Midbrain (tissue), 1 donor: ENCODE measurements around the gene C16orf96.

Experiments used
- DNase-seq: peaks from one replicate; lab custom pipeline; 2025; lab: John Stamatoyannopoulos, UW

C16orf96 gene

DNA sequence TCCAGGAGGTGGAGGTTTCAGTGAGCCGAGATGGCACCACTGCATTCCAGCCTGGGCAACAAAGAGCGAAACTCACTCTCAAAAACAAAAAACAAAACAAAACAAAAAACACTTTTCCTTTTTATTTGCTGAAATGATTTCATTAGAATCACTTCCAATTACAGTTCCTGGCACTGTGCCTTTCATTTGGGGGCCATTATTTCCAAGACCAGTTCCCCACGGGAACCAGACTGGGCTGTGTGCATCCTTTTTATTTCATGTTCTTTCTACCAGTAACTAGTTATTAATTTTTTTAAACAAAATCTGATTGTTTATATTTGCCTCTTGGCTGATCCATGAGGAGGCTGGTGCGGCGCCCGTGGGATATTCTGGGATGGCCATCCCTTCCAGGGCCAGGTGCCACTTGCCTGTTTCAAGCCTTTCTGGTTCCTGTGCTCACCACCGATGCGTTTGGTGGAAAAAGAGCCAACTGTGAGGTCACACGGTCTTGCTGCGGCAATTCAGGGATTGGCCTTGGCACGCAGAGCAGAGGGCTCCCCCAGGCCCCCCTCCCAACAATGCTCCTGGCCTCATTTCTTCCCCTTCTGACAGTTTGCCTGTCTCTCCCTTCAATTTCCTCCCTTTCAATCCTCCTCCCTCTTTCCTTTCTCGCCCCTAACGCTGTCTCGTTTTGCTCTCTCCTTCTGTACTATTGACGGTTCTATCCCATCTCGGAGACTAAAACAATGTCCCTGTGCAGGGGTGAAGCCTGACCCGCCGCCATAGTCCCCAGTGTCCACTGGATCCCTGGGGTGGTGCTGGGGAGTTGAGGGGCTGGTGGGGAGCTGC is 45.1 kb downstream of the C16orf96 start:
- no peak for DNase-seq

DNA sequence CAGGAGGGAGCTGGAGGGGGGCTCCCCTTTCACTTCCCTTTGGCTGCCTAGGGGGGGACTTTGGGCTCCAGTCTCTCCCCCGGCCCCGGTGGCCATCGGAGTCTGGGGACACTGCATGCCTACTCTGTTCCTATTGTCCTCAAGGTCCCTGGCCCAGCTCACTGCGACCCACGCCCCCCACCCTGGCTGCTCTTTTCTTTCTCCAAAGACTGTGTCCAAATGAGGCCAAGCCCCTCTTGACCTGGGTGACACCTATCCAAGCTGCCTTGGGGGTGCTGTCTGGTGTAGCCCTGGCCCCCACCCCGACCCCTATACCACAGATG is 45.7 kb downstream of the C16orf96 start:
- DNase-seq = no peak

DNA sequence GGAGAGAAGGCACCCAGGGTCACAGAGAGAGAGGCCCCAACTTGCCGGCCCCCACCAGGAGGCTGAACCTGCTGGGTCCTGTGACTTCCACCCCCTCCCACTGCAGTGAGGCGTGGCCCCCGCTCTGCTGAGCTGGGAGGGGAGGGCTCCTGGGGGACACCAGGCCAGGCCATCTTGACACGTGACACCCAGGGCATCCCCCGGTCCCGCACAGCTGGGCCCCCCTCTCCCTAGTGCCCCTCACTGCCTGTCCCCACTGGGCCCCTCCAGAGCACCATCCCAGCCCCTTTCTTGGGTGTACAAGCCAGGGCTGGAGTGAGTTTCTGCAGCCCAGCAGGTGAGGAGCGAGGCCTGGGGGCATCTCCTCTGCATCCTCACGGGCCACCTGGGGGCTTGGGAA is 46.2 kb downstream of the C16orf96 start:
- DNase-seq = no peak

DNA sequence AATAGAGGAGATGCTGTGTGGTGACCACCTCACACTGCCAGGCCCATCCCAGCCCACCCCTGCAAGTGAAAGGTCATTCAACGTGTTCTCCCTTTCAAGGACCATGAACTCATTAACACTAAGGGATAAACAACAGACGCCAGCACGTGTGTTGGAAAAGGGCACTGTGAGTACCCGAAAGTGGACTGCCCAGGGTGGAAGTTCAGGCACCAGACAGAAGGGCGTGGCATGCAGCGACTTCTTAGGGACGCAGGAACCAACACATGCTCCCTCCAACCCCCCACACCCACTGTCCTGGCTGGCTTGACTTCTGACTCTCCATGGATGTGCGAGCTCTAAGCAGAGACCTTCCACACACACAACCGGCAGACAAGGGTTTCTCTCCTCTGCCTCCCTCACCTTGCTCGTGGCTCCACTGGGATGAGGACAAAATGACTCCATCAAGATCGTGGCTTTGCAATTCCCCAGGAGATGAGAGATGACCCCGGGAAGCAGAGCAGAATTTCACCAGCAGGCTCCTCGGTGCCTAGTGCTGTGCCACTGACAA is 47.6 kb downstream of the C16orf96 start:
- DNase-seq = no peak

DNA sequence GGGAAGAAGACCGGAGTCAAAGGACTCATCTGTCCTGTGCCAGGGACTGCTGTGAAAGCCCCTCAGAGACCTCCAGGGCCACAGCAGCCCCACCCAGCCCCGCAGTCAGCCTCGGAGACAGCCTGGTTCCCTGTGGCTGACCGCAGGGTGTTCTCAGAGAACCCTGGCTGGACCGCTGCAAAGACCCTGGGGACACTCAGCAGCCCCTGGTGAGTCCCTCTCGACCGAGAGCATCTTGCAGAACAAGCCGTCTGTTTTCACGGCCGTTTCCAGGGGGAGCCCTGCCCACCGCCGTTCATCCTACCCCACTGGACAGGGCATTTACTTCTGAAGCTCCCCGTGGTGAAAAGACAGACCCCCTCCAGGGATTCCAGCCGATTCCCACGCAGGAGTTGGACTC is 48.3 kb downstream of the C16orf96 start:
- no peak for DNase-seq

DNA sequence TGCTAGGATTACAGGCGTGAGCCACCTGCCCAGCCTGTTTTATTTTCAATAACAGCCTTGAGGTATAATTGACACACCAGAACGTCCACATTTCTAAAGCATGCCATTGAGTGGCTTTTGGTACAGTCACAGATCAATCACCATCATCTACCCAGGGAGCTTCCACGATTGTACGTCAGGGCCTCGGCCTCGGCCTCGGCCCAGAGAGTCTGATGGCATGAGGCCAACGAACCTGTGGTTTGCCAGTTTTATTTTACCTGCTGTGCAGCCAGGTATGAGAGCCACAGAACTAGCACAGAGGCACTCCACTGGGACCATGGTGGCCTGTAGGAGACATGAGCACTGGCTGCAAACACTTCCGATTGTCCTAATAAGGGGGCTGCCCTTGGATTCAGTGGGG is 50.2 kb downstream of the C16orf96 start:
- DNase-seq = no peak

DNA sequence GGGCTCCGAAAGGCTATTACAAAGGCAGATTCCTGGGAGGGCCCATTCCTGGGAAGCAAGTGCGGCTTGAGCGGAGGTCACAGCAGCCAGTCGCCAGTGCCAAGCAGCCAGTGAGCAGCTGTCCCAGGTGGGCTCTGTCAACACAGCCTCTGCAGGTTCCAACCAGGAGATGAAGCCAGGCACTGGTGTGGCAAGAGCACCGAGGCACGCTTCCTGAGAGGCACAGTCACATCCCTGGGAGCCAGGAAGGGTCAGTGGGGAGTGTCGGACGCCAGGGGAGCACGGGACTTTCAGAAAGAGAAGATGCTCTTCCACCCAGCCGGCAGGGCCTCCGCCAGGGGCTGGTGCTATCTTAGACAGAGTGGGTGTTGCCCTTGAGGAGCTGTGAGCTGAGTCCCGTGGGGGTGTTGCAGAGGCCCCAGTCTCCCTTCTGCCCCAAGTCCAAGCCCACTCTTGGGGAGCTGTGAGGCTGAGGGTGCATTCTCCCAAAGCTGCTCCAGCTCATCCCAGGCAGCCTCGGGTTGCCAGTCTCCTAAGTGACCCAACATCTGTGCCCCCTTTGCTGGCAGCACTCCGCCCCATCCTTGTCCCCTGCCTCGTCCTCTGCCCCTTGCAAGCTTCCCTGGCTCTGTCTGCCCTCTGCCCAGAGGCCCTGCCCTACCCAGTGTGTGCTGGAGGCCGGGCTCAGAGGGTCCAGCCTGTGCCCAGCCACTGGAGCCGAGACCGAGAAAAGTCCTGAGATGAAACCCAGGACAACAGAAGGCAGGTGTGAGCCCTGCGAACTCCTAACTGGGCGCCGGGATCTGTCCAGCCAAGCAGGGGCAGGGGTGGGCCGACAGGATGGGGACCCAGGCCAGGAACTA is 51.9 kb downstream of the C16orf96 start:
- no peak for DNase-seq

DNA sequence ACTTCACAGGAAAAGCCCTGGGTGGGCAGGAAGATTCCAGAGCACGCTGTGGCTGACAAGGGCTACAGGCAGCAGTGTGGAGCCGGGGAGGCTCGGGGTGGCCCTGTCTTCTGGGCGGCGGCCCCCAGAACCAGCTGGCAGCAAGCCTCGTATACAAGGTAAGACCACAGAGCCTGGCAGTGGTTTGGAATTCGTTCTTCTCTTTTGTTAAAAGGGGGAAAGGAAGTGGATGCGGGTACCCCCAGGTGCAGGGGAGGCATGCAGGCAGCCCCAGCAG is 52.5 kb downstream of the C16orf96 start:
- DNase-seq = no peak

DNA sequence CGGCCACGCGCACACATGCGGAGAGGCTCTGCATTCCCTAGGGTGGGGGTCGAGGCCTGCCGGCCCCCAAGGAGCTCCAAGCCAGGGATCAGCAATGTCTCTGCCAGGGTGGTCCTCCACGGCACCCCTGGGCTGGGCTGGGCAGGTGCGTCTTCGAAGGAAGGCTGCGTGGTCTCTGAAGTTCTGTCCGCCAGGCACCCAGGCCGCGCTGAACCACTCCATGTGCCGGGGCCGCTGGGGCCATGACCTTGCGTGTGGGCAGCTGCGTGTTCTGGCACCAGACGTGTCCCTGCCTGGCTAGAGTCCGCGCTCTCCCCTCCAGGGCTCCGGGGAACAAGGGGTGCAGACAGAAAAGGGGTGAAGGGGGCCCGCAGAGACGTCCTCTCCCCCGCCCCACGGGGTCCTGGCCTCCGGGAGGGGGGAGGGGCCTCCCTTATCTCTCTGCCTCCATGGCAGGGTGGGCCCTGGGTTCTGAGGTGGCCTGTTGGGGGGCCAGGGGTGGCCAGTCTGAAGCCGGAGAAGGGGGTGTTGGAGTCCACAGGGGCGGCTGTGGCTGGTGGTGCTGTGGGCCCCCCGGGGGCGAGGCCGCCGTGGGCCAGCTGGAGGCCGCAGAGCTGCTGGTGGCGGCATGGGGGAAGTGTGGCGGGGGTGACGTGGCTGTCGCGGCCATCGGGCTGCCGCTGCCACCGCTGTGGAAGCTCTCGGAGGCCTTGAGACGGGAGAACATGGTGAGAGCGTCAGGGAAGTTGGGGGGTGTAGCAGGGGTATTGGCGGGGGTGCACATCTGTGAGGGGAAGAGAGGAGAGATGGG is 53.3 kb downstream of the C16orf96 start:
- no peak for DNase-seq

DNA sequence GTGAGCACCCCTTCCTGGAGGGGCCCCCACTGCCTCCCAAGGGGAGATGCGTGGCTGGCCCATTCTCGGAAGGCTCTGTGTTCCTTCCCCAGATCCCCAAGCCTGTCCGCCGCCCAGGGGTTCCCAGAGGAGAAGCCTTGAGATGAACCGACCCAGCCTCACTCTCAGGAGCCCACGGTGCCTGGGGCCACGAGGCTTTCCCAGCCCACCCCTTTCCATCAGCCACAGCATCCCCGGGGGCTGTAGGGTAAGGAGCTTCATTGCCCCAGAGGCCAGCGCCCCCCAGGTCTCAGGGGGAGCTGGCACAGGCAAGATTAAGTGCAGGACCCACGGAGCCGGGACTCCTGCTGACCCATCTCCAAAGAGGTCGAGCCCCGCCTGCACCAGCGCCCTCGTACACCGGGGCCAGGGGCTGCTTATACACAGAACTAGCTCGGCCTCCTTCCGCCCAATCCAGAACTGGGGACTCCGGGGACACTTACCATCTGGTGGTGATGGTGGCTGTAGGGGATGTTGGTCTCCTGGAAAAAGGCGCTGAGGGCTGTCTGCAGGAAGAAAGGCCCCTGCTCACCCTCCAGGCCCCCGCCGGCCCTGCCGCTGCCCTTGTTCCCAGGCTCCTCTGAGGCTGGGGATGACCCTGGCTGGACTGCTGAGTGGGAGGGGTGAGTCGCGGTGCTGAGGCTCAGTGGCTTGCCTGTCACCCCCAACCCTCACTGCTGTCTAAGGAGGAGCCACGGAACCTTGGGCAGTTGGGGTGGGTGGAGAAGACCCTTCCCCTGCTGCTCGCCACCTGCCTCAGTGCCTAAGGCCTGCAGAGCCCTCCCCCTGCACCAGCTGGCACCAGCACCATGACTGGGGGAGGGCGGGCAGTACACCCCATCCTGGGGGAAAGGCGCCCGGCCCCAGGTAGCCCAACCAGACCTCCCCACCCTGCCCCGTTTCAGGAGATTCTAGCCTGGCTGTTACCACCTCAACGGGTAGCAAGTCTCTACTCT is 54.2 kb downstream of the C16orf96 start:
- DNase-seq = no peak

DNA sequence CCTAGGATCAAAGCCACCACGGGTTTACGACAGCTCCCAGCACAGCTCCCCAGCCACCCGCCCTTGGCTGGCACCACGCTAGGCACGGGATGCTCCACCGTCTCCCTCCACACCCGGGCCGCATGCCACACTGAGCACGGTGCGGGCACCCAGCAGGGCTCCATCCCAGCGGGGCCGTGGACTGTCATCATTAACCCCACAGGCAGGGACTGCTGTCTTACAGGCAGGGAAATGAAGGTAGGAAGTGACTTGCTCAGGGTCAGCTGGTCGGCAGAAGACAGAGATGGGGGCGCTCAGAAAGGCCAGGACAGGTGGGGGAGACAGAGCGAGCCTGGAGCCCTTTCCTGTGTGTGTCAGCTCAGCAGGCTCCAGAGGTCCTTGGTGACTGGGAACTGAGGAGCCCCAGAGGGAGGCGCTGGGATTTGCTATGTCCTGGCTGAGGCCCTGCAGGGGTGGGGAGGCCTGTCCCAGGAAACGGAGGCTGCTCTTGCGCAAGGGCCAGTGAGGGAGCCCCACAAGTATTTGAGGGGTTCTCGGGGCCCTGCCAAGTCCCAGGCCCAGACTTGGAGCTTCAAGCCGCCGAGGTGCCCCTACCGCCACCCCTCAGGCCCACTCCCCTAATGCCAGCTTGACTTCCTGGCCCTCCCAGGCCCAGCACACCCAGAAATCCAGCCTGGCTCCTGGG is 55.3 kb downstream of the C16orf96 start:
- no peak for DNase-seq

DNA sequence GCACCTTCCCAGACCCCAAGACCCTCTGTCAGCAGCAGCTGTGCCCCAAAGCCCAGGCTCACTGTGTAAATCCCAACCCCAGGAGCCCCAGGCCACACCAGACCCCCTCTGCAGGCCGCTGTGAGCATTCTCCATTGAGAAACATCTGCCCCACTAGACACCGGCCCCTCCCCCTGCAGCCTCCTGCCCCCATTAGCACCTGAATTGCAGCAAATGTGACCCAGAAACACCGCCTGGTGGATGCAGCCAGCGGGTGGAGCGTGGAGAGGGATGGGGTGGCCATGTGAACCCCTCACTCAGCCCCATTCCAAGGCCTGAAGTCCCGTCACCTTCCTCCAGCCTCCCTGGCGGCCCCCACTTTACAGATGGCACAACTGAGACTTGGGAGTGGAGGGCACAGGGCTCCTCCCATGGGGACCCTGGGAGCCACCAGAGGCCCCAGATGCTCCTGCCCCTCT is 56.4 kb downstream of the C16orf96 start:
- no peak for DNase-seq

DNA sequence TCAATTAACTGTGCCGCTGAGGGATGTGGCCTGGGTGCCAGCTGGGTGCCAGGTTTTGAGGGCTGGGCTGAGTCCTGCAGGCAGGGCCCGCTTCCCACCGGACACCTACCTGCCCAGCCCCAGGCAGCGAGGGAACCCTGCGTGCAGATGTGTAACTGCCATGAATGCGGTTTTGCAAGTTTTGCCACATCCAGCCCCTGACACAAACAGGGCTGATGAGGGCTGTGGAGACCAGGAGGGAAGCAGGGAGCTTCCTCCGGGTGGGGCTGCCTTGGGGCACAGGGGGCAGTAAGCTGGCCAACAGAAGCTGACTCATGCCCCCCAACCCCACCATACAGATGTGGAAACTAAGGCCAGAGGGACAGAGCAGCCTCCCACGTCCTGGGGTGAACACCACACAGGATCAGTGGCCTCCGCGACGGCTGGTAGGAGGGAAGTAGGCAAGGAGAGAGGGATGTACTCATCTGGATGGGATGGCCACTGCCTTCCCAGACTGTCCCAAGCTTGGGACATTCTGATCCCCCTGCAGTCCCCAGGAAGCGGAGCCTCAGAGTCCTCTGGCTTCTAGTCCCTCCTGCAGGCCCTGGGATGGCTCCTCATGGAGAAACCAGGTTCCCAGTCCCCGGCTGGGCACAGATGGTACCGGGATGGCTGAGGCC is 57.0 kb downstream of the C16orf96 start:
- no peak for DNase-seq

DNA sequence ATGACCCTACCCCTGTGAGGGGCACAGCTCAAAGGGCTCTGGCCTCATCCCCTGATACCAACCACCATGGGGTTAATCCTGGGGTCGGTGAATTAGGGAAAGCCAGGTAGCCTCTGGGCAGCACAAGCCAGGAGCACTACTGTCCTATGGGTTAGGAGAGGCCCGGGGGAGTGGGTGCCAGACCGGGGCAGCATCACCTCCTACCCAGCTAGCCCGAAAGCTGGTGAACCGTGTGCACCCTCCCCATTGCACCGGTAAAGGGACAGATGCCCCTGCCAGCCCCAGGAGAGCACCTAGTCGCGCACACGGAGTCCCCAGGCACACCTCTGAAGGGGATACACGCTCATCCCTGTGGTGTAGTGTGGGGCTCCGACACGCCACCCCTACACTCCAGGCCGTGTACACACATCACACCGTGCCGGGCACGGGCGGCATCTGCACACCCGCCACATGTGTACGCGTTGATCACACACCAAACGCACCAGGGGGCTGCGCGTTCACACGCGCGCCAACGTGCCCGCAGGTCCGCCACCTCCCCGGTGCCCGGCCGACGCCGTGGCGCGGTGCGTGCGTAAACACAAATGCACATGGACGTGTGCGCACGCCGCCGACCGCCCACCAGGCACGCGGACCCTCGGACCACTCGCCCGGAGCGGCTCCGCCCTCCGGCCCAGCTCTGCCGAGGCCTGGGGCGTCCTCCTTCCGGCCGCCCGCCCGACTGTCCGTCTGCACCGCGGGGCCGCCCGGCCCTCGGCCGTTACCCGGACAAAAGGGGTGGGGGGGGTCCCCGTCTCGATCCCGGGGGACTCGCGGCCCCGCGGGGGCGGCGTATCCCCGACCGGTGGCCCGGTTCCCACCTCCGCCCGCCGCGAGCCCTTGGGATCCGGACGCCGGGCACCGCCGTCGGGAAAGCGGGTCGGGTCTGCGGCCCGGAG is 57.8 kb downstream of the C16orf96 start:
- DNase-seq = no peak

DNA sequence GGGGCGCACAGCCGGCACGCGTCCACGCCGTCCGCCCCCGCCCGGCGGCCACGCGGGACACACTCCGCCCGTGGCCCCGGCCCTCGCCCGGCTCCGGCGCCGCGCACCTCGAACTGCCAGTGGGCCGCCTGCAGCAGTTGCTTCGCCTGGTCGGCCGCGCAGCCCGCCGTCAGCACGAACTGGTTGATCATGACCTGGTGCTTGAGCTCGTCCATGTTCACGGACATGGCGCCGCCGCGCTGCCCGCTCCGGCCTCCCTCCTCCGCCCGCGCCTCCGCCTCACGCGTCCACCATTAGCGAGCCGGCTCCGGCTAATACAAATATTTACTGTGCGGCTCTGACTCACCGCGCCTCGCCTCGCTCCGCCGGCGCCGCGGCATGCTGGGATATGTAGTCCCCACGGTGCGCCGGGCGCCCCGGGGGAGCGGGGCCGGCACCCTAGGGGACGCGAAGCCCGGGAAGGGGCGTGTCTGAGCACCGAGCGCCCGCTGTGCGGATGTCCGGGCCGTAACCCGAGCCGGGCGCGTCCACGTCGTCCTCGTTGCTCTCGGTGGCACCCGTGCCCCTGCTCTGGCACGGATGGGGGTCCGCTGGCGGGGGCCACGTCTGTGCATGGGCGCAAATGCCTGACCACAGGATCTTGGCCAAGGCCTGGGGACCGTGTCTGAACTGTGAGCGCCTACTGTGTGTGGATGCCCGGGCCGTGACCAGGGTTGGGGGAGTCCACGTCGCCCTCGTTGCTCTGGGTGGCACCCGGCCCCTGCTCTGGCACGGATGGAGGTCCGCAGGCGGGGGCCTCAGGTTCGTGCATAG is 58.6 kb downstream of the C16orf96 start, which contains the start of gene UBALD1:
Gene UBALD1, minus strand, starts transcription at position 318 of the 813 bp plus-strand sequence. Its CDS starts 91 bp downstream, at position 227.
- DNase-seq = peak; percentile 87

DNA sequence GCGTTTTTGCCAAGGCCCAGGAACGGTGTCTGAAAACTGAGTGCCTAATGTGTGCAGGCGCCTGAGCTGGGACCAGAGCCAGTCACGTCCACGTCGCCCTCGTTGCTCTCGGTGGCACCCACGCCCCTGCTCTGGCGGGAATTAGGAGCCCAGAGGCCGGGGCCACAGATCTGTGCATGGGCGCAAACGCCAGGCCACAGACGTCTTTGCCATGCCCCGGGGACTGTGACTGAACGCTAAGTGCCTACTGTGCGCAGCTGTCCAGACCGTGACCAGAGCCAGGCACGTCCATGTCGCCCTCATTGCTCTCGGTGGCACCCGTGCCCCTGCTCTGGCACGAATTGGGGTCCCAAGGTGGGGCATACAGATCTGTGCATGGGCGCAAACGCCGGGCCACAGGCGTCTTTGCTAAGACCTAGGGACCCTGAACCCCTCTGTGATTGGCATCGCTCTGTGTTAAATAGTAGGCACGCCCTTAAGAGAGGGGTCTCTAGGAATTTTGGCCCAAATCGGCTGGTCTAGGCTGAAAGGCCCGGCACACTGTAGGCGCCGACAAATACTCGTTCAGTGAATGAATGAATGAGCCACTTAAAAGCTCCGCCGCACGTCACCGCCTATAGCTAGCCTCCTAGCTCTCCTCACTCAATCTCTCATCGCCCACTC is 59.4 kb downstream of the C16orf96 start:
- no peak for DNase-seq
